OCI-LY1 (cell line): ENCODE results near the gene INSYN2A.

ENCODE experiments used
- CTCF ChIP-seq: fragments of 200-600 bp; sonication (generic), shearing (Covaris generic); IDR thresholded peaks from 2 replicates; pipeline ENCODE4 v1.5.1; 2017; ENCODE audit warnings: mild to moderate bottlenecking, antibody characterized with exemption, low read length, moderate library complexity, mixed read lengths
- EZH2 ChIP-seq: fragments of 200-600 bp; sonication (generic), shearing (Covaris generic); IDR thresholded peaks from 2 replicates; pipeline ENCODE4 v1.8.0; 2017; ENCODE audit warnings: borderline replicate concordance, mixed run types, mild to moderate bottlenecking, antibody characterized with exemption, low read length, moderate library complexity, mixed read lengths

GRCh38 chr10:127179612-127180250, 16.7 kb downstream of the INSYN2A start:
- no peak for TF ChIP-seq CTCF
- no peak for TF ChIP-seq EZH2
